Measurements from ENCODE around the gene IQCN. TPM values are rescaled to one million over a fixed set of nuclear protein-coding genes. Genes with fewer than 3 reads are reported as not detected.
"Not testable (repeated sequence)": the region's sequence is repeated elsewhere in the genome, so short reads cannot be mapped to it uniquely, and the experiment has no call there.

Gene IQCN
- total and polyA plus RNA-seq, 2 donors (not counting 1 experiment from before 2014, with no cell fraction given) = 0.79 to 0.83 TPM

GRCh38 chr19:18216789-18217188 lies 57.5 kb downstream of the IQCN start:
- Histone ChIP-seq H3K79me2 (ENCODE audit: control insufficient read depth, insufficient read depth, low read length) (no peaks in the 10 kb centered on the region), H3K4me3 (replicated peaks in 1 of 4; ENCODE audit: control extremely low read depth in 1 of 4, insufficient read depth in 1 of 4, low read depth in 3 of 4, low read length in 4 of 4) (no peak overlapping the region), H4K20me1 (ENCODE audit: control insufficient read depth, extremely low read depth, insufficient read depth, low read length) (no peaks in the 10 kb centered on the region), H3K9me3 (ENCODE audit: control insufficient read depth, insufficient read depth, low read depth, low read length) (no peaks in the 10 kb centered on the region), H3K9ac (ENCODE audit: insufficient read depth, low read length) (no peak overlapping the region), H2AFZ (ENCODE audit: low read length) (no peak overlapping the region), H3K27ac (ENCODE audit: insufficient read depth, low read length) (no peak overlapping the region), H3K4me1 (ENCODE audit: control insufficient read depth, extremely low read depth, insufficient read depth, low read length) (peaks cover 4% of the 10 kb centered on the region), H3K27me3 (ENCODE audit: control insufficient read depth, insufficient read depth, low read length) (no peaks in the 10 kb centered on the region), H3K36me3 (ENCODE audit: control insufficient read depth, insufficient read depth, low read length) (no peaks in the 10 kb centered on the region), H3K4me2 (ENCODE audit: extremely low read depth, insufficient read depth, low read length) (no peak overlapping the region)
- no peak for DNase-seq (ENCODE audit: low read depth in 2 of 2)
- TF ChIP-seq CTCF (conservative IDR thresholded peaks at IDR 0.05 in 1 of 2, IDR thresholded peaks at IDR 0.05 in 1 of 2; ENCODE audit: low read depth in 1 of 2, low read length in 2 of 2) (no peak), EZH2 (IDR thresholded peaks at IDR 0.05; ENCODE audit: low read length, missing control alignments) (no peak)

GRCh38 chr19:18214779-18215433 lies 59.3 kb downstream of the IQCN start:
- peak; percentile 38 to 55 for DNase-seq (ENCODE audit: low read depth in 2 of 2)
- Histone ChIP-seq H3K36me3 (ENCODE audit: control insufficient read depth, insufficient read depth, low read length) (no peaks in the 10 kb centered on the region), H3K27me3 (ENCODE audit: control insufficient read depth, insufficient read depth, low read length) (no peaks in the 10 kb centered on the region), H3K4me2 (ENCODE audit: extremely low read depth, insufficient read depth, low read length) (peak overlapping the region; percentile 64), H3K27ac (ENCODE audit: insufficient read depth, low read length) (peak overlapping the region; percentile 47), H4K20me1 (ENCODE audit: control insufficient read depth, extremely low read depth, insufficient read depth, low read length) (no peaks in the 10 kb centered on the region), H2AFZ (ENCODE audit: low read length) (peak overlapping the region; percentile 74), H3K9me3 (ENCODE audit: control insufficient read depth, insufficient read depth, low read depth, low read length) (no peaks in the 10 kb centered on the region), H3K79me2 (ENCODE audit: control insufficient read depth, insufficient read depth, low read length) (no peaks in the 10 kb centered on the region), H3K9ac (ENCODE audit: insufficient read depth, low read length) (no peak overlapping the region), H3K4me3 (replicated peaks in 1 of 4; ENCODE audit: control extremely low read depth in 1 of 4, insufficient read depth in 1 of 4, low read depth in 3 of 4, low read length in 4 of 4) (no peak overlapping the region), H3K4me1 (ENCODE audit: control insufficient read depth, extremely low read depth, insufficient read depth, low read length) (peaks cover 6% of the 10 kb centered on the region)
- TF ChIP-seq EZH2 (IDR thresholded peaks at IDR 0.05; ENCODE audit: low read length, missing control alignments) (no peak), CTCF (conservative IDR thresholded peaks at IDR 0.05 in 1 of 2, IDR thresholded peaks at IDR 0.05 in 1 of 2; ENCODE audit: low read depth in 1 of 2, low read length in 2 of 2) (no peak)

- no peaks in the 10 kb centered on the region for H3K36me3 ChIP-seq (ENCODE audit: control insufficient read depth, insufficient read depth, low read length)
- H4K20me1 ChIP-seq (ENCODE audit: control insufficient read depth, extremely low read depth, insufficient read depth, low read length) = no peaks in the 10 kb centered on the region
- H2AFZ ChIP-seq (ENCODE audit: low read length) = no peak overlapping the region
- H3K9me3 ChIP-seq (ENCODE audit: control insufficient read depth, insufficient read depth, low read depth, low read length) = no peaks in the 10 kb centered on the region
- H3K9ac ChIP-seq (ENCODE audit: insufficient read depth, low read length) = no peak overlapping the region
- no peaks in the 10 kb centered on the region for H3K79me2 ChIP-seq (ENCODE audit: control insufficient read depth, insufficient read depth, low read length)
- no peak for DNase-seq (ENCODE audit: low read depth in 2 of 2)
- no peak overlapping the region for H3K27ac ChIP-seq (ENCODE audit: insufficient read depth, low read length)
- peaks cover 9% of the 10 kb centered on the region for H3K4me1 ChIP-seq (ENCODE audit: control insufficient read depth, extremely low read depth, insufficient read depth, low read length)
- H3K27me3 ChIP-seq (ENCODE audit: control insufficient read depth, insufficient read depth, low read length) = no peaks in the 10 kb centered on the region
- H3K4me3 ChIP-seq (replicated peaks in 1 of 4; ENCODE audit: control extremely low read depth in 1 of 4, insufficient read depth in 1 of 4, low read depth in 3 of 4, low read length in 4 of 4) = no peak overlapping the region
- H3K4me2 ChIP-seq (ENCODE audit: extremely low read depth, insufficient read depth, low read length) = no peak overlapping the region
- no peak for TF ChIP-seq CTCF (conservative IDR thresholded peaks at IDR 0.05 in 1 of 2, IDR thresholded peaks at IDR 0.05 in 1 of 2; ENCODE audit: low read depth in 1 of 2, low read length in 2 of 2)
- no peak for TF ChIP-seq EZH2 (IDR thresholded peaks at IDR 0.05; ENCODE audit: low read length, missing control alignments)
These were observed 62.6 kb downstream of the IQCN start for GRCh38 chr19:18211683-18212082.

- Histone ChIP-seq H3K27ac (ENCODE audit: insufficient read depth, low read length) (peak overlapping the region; percentile 34), H3K4me1 (ENCODE audit: control insufficient read depth, extremely low read depth, insufficient read depth, low read length) (peaks cover 19% of the 10 kb centered on the region)
- not testable (repeated sequence) for H3K9ac ChIP-seq (ENCODE audit: insufficient read depth, low read length); DNase-seq (ENCODE audit: low read depth in 2 of 2); H3K9me3 ChIP-seq (ENCODE audit: control insufficient read depth, insufficient read depth, low read depth, low read length); H3K4me2 ChIP-seq (ENCODE audit: extremely low read depth, insufficient read depth, low read length); H3K79me2 ChIP-seq (ENCODE audit: control insufficient read depth, insufficient read depth, low read length); H2AFZ ChIP-seq (ENCODE audit: low read length); H3K36me3 ChIP-seq (ENCODE audit: control insufficient read depth, insufficient read depth, low read length); H3K27me3 ChIP-seq (ENCODE audit: control insufficient read depth, insufficient read depth, low read length); H4K20me1 ChIP-seq (ENCODE audit: control insufficient read depth, extremely low read depth, insufficient read depth, low read length); H3K4me3 ChIP-seq (replicated peaks in 1 of 4; ENCODE audit: control extremely low read depth in 1 of 4, insufficient read depth in 1 of 4, low read depth in 3 of 4, low read length in 4 of 4)
These were observed 64.3 kb downstream of the IQCN start for GRCh38 chr19:18209912-18210311.
